Choroid plexus epithelial cell (primary cell): ENCODE data around the gene RBFOX1.

Experiments used
- DNase-seq: peaks from one replicate; pipeline ENCODE4 v3.0.0-alpha.2; 2010; ENCODE audit warnings: low read depth
- H3K4me3 ChIP-seq: 2 replicates; pipeline ENCODE4 v1.5.1; 2011; ENCODE audit warnings: low read depth, mild to moderate bottlenecking, control low read depth, low read length, moderate library complexity
- CTCF ChIP-seq: conservative IDR thresholded peaks from 2 replicates; pipeline ENCODE4 v1.5.1; 2011; ENCODE audit warnings: low read depth, mild to moderate bottlenecking, control low read depth, inconsistent platforms, low read length, moderate library complexity

Gene RBFOX1

GRCh38 chr16:7651803-7652570 lies 319.3 kb downstream of the RBFOX1 start:
- no peak for TF ChIP-seq CTCF
- H3K4me3 ChIP-seq, result no peak overlapping the region
- DNase-seq, result no peak

- DNase-seq, result no peak
- no peak overlapping the region for H3K4me3 ChIP-seq
- TF ChIP-seq CTCF, result no peak
Observed at GRCh38 chr16:7653746-7654461, 321.3 kb downstream of the RBFOX1 start.

GRCh38 chr16:7675628-7676027 lies 343.0 kb downstream of the RBFOX1 start:
- no peak overlapping the region for H3K4me3 ChIP-seq
- TF ChIP-seq CTCF, result no peak
- no peak for DNase-seq

- no peak for TF ChIP-seq CTCF
- DNase-seq, result no peak
- no peak overlapping the region for H3K4me3 ChIP-seq
Observed at GRCh38 chr16:7680296-7680695, 347.7 kb downstream of the RBFOX1 start.

GRCh38 chr16:7688811-7689210 lies 356.2 kb downstream of the RBFOX1 start:
- TF ChIP-seq CTCF, result no peak
- DNase-seq, result no peak
- H3K4me3 ChIP-seq, result no peak overlapping the region

GRCh38 chr16:7689234-7689633 lies 356.6 kb downstream of the RBFOX1 start:
- no peak for DNase-seq
- no peak overlapping the region for H3K4me3 ChIP-seq
- TF ChIP-seq CTCF, result no peak
